NCI-H748 (cell line): Measurements from ENCODE around the gene TSKU.

Source experiments
- DNase-seq: peaks from one replicate; lab custom pipeline; 2025; ENCODE audit not compliant: unreplicated experiment; lab: John Stamatoyannopoulos, UW

Gene TSKU, protein sequence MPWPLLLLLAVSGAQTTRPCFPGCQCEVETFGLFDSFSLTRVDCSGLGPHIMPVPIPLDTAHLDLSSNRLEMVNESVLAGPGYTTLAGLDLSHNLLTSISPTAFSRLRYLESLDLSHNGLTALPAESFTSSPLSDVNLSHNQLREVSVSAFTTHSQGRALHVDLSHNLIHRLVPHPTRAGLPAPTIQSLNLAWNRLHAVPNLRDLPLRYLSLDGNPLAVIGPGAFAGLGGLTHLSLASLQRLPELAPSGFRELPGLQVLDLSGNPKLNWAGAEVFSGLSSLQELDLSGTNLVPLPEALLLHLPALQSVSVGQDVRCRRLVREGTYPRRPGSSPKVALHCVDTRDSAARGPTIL

DNA sequence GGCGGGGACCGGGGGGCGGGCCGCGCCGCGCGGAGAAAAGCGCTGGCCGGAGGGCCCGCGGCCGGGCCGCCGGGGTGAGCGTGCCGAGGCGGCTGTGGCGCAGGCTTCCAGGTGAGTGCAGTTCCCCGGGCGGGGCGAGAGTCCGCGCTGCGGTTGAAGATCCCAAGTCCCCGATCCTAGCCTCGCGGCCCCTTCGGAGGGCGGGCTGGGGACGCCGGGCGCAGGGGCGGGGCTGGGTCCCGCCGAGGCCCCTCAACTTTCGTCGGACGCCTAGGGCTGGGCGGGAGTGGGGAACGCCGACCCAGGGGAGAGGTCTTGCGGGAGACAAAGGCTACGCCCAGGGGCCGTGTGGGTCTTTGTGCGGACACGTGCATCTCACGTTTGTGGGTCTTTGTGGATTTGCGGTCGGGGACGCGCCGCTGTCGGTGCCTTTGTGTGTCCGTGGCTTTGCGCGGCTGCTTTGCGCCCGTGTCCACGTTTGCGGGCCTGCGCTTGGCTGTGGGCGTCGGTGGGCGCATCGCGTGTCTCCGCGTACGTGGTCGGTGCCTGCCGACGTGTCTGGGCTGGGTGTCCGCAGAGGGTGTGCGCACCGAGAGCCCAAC, at the start of gene TSKU:
Gene TSKU (plus strand): TSS at position 63 of the 602 bp plus-strand sequence. CDS start 12,261 bp downstream, outside the sequence.
- peak; percentile 60 for DNase-seq

DNA sequence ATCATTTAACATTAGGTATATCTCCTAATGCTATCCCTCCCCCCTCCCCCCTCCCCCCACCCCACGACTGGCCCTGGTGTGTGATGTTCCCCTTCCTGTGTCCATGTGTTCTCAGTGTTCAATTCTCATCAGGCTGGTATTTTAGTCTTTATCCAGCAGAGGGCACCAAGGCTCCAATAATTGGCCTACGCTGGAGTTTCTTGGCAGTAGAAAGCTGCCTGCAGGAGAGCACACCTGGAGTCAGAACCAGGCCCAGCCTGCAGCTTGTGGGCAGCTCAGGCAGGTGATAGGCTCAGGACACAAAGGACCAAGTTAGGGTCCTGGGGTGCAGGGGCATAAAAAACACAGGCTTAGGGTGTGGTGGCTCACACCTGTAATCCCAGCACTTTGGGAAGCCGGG, 49.2 kb upstream of the TSKU start:
- peak; percentile 66 for DNase-seq

DNA sequence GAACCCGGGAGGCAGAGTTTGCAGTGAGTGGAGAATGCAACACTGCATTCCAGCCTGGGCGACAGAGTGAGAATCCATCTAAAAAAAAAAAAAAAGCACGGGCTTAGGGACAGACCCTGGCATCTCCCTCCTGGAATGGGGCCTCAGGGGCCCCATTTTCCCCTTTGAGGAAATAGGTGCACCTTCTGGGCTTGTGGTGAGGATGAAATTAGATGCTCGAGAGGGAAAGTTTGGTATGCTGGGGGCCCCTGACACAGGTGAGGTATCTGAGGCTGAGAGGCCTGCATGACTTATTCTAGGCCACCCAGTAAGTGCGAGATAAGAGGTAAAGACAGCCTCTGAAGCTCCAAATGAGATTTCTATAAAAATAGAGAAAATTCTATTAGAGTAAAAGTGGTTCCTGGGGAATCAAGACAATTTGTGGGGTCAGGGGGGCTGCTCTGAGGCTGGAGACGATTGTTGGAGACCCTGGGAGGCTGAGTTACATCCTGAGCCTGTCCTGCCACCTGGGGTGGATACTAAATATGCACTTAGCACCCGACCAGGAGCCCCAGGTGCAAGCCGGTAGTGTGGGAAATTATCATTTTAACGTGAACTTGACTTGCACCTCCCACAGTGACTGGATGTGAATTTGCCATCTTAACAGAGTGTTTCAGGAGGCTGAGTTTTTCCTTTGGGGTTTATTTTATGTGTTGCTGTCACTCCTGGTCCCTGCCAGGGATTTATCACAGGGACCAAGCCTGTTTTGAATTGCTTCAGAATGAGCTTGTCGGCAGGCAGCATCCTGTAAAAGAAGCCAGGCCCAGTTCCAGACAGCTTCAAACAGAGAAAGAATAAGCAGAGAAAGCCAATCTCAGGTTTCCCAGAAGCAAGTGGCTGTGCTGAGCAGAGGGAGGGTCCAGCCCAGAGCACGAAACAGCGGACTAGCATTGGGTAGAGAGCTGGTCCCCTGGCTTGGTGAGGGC, 48.4 kb upstream of the TSKU start:
- DNase-seq = no peak

DNA sequence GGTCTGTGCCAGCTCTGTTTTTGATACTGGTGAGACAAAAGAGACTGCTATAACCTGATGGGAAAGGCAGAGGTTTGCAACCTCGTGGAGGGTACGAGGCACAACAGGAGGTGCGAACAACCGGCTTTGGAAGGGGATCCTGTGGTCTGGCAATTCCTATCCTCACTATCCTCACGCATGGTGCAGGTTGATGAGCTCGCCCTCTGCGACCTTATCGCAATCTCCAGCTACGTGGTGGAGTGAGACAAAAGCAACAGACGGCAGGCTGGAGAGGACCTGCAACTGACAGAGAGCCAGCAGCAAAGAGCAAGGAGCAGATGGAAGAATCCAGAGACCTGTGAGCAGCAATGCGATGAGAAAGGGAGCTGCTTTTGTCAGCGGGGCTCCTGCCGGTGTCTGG, 47.3 kb upstream of the TSKU start:
- DNase-seq = no peak

DNA sequence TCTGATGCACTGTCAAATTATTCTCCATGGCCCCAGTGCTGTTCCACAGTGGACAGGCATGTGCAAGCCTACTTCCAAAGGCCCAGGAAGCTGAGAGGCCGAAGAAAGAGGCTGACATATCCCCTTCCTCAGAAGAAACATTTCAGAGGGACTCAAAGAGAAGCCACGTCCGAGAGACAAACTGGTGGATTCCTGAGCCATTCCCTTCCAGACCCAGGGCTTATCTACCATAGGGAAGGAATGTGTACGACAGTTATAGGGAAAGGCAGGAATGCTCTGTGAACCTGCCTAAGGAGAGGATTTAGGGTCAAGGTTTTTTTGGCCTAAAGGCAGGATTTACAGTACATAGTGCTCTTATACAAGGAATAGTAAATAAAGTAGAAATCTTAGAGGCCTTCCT, 46.9 kb upstream of the TSKU start:
- DNase-seq = no peak

DNA sequence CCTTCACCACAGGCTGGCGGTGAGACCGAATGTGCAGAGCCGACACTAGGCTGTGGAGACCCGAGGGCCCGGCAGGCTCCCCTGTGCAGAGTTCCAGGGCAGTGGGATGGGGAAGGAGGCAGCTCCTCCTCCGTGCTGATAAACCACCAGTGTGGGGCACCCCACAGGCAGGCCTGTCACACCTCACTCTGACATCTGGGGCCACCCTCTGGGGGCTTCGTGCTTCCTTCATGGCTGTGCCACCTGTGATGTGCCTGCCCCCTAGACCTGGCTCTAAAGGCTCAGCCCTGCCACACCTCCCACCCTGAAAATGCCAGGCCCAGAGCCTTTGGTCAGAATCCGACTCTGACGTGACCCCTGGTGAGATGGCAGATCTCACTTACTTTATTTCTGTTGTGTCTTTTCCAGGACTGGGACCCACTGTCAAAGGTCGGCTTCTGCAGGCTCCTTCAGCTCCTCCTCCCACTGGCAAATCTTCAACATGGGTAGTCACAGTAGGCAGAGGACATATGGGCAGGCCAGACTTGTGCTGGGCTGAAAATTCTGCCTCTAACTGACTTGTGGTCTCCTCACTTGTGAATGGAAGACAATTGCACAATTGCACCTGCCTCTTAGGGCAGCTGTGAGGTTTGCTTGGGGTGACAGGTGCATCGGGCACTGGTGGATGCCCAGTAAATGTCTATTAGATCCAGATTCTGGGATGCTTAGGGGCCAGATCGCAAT, 46.2 kb upstream of the TSKU start:
- no peak for DNase-seq

DNA sequence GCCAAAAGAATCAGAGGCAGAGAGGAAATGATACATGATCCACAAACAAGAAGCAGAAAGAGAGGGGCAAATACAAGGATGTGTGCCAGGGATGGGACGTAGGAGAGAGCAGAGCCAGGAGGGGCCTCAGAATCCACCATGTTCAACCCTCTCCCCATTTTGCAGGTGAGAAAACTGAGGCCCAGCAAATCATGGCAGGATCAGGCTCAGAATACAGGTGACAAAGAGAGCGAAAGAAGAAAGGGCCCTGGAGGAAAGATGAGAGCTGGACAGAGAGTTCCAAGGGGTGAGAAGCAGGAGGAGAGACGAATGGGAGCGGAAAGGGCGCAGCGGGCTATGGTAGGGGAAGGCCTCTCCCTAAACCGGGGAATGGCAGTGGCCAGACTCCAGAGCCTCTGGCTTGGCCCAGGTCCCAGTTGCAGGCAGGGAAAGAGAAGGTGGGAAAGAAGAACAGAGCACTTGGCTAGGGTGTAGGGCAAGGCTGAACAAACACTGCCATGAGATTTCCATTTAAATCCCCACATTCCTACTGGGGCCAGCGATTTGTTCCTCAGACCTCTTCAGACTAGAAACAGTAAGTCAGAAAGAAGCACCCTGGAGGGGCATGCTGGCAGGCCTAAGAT, 44.4 kb upstream of the TSKU start:
- DNase-seq = no peak

DNA sequence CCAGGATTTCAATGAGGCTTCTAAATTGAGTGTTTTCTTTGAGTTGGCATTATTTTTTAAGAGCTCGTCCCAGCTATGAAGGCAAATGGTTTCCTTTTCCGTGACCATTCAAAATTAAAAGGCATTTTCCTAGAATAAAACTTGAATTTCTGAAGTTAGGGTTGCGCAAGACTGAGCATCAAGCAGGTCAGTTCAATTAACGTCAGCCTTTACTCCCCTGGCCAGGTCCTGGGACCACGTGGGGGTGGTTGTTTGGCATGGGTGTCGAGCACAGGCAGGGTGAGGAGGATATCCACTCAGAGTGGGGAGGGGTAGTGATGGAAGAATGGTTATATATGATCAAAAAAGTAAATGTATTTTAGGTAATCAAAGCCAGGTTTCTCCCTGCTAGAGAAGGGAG, 43.4 kb upstream of the TSKU start:
- DNase-seq = no peak

DNA sequence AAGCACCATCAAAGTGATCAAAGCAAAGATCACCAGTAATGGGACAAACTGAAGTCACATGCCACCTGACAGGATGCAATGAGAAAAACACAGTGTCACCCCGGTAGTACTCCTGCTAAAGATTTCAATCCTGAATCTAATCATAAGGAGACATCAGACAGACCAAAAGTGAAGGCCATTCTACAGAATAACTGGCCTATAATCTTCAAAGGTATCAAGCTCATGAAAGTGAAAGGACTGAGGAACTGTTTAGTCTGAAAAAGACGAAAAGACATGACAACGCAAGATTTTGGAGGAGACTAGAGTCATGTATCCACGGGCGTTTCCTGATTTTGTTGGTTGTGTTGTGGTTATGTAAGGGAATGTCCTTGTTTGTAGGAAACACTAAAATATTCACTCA, 42.4 kb upstream of the TSKU start:
- no peak for DNase-seq

DNA sequence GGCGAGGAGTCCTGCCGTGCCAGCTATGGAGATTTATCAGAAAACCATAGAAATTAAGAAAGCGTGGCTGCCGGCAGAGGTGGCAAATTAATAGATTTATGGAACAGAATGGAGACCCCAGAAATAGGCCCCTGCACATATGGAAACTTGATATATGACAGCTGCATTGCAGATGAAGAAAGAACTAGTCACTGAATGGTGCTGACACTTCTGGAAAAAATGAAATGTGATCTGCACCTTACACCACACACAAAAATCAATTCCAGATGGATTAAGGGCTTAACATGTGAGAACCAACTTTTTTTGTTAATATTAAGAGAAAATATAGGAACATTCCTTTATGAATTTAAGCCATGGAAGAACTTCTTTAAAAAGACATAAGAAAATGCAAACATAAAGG, 40.3 kb upstream of the TSKU start:
- no peak for DNase-seq

DNA sequence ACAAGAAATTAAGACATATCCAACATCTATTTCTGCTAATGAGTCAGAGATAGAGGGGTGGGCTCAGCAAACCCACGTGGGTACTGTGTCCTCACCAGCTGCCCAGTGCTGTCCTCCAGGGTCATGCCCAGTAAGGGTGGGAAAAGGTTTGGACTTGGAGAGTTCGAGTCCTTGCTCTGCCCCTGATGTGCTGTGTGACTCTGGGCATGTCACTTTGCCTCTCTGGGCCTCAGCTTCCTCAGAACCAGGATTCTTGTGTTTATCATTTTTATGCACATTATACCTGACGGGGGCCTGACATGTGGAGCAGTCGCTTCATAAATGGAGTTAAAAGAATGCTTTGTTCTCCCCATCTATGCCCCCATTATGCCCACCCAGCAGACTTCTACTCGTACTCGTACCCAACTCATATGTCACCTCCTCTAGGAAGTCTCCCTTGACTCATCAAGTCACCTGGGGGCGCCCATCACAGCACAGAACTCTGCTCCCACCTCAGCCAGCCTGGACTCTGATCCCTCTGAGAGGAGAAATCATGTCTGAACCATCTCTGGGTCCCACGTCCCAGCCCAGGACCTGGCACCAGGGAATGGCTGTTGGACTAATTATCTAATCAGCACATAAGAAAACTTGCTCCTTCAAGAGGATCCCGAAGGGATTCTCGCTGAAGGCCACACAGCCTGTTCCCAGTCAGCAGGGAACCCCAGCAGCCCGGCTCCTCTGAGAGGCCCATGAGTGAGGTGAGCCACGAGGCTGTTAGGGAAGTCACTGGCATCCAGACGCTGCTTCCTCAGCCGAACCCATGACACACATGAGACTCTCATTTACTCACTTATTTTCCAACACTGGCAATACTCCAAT, 38.7 kb upstream of the TSKU start:
- no peak for DNase-seq

DNA sequence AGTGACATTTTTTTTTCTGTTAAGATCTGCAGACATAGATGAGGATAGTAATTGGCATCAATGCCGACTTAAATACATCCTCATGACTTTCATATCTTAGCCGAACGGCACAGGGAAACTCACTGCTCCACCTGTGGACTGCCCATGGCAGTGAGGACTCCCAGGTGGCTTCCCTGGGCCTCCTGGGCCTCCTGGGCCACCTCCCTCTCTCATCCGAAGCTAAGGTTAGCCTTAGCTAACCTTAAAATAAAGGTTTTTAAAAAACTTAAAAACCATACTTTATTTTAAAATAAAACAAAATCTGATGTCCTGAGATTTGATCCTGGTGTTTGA, 38.1 kb upstream of the TSKU start:
- DNase-seq = no peak

DNA sequence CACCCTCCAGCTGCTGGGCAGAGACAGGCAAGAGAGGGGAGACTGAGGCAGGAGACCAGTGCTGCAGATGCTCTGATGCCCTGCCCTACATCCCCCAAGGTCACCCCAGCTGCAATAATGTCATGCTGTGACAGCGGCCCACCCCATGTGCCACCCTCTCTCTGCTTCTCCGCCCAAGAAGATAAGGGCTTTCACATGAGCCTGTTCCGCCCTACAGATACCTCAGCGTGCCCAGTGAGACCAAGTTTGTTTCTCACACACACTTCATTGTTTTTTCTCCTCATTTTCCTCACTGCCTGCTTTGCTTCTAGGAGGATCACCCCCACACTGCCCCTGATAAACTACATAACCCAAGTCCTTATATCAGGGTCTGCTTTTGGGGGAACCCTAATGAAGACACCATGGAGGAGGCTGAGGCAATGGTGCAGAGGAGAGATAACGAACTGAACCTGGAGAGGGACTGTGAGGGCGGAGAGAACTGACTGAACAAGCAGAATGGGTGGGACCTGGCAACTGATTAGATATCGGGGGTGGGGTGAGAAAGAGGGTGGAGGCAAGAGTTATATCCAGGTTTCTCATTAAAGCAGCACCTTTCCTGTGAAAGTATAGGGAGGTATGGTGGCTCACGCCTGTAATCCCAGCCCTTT, 37.5 kb upstream of the TSKU start:
- DNase-seq = no peak

DNA sequence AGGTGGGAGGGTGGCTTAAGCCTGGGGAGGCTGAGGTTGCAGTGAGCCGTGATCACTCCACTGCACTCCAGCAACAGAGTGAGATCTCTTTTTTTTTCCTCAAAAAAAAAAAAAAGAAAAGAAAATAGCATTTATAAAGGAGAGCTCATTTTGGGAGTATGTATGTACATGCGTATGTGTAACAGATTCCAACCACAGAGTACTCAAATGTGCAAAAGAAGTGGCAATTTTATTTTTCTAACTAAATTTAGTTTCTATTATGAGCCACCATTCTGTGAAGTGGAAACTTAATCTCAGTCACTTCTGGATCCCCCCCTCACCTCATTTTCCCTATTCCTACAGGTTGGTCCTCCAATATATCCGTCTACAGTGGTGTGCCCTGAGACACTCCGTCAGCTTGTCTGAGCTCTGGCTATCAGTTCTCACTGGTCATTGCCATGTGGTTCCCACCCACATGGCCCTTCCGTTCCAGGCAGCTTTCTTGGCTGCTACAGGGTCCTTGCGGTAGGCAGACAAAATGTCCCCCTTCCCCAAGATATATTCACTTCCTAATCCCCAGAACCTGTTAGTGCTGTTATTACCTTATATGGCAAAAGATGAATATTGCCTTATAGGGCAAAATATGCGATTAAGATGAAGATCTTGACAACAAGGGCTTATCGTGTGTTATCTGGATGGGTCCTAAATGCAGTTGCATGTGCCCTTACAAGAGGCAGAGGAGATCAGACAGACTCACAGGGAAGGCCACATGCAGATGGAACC, 35.8 kb upstream of the TSKU start:
- no peak for DNase-seq

DNA sequence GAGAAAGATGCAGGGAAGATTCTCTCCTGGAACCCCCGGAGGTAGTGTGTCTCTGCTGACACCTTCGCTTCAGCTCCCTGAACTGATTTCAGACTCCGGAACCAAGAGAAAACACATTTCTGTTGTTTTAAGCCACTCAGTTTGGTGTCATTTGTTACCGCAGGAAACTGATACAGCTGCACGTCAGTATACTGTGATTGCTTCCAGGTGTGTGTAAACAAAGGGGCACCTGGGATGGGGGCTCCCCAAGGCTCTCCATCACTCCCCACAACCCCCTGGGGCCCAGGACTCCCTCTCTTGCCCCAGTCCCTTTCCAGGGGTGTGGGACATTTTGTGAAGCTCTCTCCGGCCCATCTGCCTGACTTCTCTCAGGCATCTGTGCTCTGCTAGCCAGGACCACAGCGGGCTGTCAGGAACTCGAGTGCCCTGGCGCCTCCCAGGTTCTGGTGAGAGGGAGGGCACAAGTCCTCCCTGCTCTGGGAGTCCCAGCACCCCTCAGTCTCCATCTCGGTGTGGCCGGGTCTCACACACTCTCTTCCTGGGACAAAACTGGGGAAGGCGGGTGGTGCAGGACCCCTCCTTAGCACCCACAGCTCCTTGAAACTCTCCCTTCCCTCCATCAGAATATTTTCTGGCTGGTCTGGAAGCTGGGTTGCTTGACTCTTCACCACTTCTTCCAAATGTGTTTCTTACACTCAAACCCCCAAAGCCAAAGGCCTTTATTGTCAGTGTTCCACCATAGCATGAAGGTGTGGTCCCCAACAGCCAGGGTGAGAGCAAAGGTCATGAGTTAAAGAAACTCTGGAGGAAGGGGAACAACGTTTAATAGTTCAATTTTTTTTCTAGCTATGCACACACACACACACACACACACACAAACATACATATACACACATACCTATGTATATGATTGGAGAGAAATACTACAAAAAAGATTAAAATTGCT, 35.0 kb upstream of the TSKU start:
- no peak for DNase-seq

DNA sequence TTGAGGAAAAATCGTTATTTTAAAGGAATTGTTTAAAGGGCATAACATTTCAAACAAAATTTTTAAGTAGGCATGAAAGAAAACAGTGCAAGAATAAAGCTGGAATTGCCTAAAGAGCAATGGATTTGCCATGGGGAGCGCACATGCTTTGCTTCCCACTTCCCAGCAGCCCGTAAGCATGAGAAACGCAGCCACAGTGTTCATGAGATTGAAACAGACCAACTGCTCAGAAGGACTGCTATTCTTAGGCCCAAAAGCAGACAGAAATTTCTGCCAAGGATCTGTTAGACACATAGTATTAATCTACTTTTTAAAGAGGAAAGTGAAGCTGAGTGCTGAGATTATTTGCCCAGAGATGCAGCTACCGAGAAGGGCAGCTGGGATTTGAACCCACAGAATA, 34.2 kb upstream of the TSKU start:
- no peak for DNase-seq

DNA sequence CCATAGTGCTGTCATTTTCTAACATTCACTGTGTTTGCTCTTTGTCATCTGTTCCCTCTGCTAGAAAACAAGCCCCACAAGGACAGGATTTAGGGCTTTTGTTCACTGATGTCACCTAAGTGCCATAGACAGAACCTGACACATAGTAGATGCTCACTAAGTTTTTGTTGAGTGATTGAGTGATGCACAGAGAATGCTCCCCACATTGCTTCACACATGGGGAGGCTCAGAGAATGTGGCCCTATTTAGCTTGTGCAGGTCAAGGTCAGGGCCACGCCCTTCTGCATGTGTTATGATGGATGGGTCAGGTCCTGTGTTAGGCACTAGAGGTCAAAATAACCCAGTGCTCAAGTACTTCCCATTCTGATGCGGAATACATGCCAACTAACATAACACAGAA, 33.1 kb upstream of the TSKU start:
- no peak for DNase-seq

DNA sequence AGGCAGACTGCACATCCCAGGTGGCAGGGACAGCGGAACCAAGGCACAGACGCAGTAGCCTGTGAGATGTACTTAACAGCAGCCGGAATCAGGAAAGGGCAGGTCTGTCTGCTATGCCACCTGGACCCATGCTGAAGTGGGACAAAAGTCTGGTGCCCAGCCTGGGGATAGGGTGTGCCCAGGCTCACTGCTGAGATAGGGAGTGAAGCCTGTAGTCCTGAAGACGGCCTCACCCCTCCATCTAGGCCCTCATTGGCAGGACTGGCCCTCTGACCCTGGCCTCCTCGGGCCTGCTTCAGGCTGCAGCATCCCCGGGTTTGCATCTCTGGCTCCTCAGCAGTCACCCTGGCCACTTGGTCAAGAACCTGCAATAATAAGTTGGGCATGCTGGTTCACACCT, 32.4 kb upstream of the TSKU start:
- DNase-seq = no peak
